ENCODE results near the gene POLG.

The POLG gene

DNA sequence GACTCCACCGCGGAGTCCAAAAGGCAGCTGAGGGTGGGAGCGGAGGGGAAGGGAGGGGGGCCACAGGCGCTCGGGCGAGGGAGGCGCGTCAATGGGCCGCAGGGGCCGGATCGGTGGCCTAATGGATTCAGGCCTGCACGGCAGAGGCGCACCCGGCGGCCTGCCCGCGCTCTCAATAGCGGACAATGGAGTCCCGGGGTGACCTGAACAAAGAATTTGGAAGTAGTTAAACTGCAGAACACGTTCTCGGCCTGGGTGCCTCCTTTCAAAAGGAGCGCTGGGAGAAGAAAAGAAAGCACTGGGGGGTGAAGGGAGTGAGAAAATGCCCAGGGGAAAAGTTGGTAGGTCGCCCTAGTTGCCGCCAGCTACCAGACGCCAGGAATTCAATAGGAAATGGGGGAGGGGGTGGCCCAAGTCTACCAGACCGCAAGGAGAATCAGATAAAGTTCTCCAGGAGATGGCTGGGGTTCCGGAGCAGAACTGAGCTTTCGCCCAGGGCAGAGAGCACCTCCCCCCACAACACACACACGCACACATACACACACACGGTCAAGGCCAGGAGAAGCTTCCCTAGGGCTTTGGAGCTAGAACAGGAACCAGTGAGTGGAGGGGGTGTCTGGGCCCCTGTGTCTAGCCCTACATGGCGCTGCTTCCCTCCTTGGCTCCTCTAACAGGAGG lies 25.8 kb upstream of the POLG start:
- no peak overlapping the region for H3K4me3 ChIP-seq (ENCODE audit: low read depth, low read length)
- DNase-seq (ENCODE audit: low read depth, low spot score) = no peak
- in situ Hi-C loops (cut with HindIII; ENCODE audit: low sequenced_read_pairs) = no loop called here
- TF ChIP-seq CTCF (IDR thresholded peaks at IDR 0.05; ENCODE audit: low read depth, low read length) = no peak

- no peak for DNase-seq (ENCODE audit: low read depth, low spot score)
- TF ChIP-seq CTCF (IDR thresholded peaks at IDR 0.05; ENCODE audit: low read depth, low read length) = no peak
- in situ Hi-C loops (cut with HindIII; ENCODE audit: low sequenced_read_pairs) = no loop called here
These were observed 25.1 kb upstream of the POLG start for GRCh38 chr15:89359471-89360293.

GRCh38 chr15:89358755-89359439 lies 24.3 kb upstream of the POLG start:
- peak; percentile 77 for DNase-seq (ENCODE audit: low read depth, low spot score)
- H3K4me3 ChIP-seq (ENCODE audit: low read depth, low read length) = peak overlapping the region; percentile 36
- peak; percentile 81 for TF ChIP-seq CTCF (IDR thresholded peaks at IDR 0.05; ENCODE audit: low read depth, low read length)
- in situ Hi-C loops (cut with HindIII; ENCODE audit: low sequenced_read_pairs) = no loop called here

More at GRCh38 chr15:89359471-89360293, 25.1 kb upstream of the POLG start:
- H3K4me3 ChIP-seq (ENCODE audit: low read depth, low read length) = no peak overlapping the region

- H3K4me3 ChIP-seq (ENCODE audit: low read depth, low read length) = no peak overlapping the region
- no peak for TF ChIP-seq CTCF (IDR thresholded peaks at IDR 0.05; ENCODE audit: low read depth, low read length)
- no peak for DNase-seq (ENCODE audit: low read depth, low spot score)
- in situ Hi-C loops (cut with HindIII; ENCODE audit: low sequenced_read_pairs) = no loop called here
These were observed 23.8 kb upstream of the POLG start for GRCh38 chr15:89358435-89358754.

- no peak for DNase-seq (ENCODE audit: low read depth, low spot score)
- in situ Hi-C loops (cut with HindIII; ENCODE audit: low sequenced_read_pairs) = no loop called here
- H3K4me3 ChIP-seq (ENCODE audit: low read depth, low read length) = no peak overlapping the region
- TF ChIP-seq CTCF (IDR thresholded peaks at IDR 0.05; ENCODE audit: low read depth, low read length) = peak; percentile 60
These were observed 22.1 kb upstream of the POLG start for GRCh38 chr15:89356634-89357298.

- in situ Hi-C loops (cut with HindIII; ENCODE audit: low sequenced_read_pairs) = no loop called here
- H3K4me3 ChIP-seq (ENCODE audit: low read depth, low read length) = no peak overlapping the region
- DNase-seq (ENCODE audit: low read depth, low spot score) = no peak
- no peak for TF ChIP-seq CTCF (IDR thresholded peaks at IDR 0.05; ENCODE audit: low read depth, low read length)
These were observed 19.4 kb upstream of the POLG start for GRCh38 chr15:89353991-89354390.
